Heart left ventricle (tissue), 13 donors: Measurements from ENCODE around the gene MALRD1.

ENCODE experiments used
- POLR2A ChIP-seq, 2 donors: fragments of 450-650 bp; IDR thresholded peaks; one replicate each; pipeline ENCODE4 v1.6.1; 2017; ENCODE audit warnings: antibody characterized with exemption in 2 of 2, mild to moderate bottlenecking in 2 of 2, moderate library complexity in 2 of 2
- TF ChIP-seq, protein P1 (sequence below), 12 donors: fragments of 200-600 bp; sonication (generic) in 4 of 12; IDR thresholded peaks; one replicate each; pipeline versions ENCODE4 v1.5.0 to v1.8.0; 2018 to 2022; ENCODE audit warnings: antibody characterized with exemption in 12 of 12, mild to moderate bottlenecking in 5 of 12
- donor health status: ischemic (EF 13 %, LVEDD 7.1; RV severe dilation, severe dysfunction).
- donor health status: DM: no; HTN: yes; CAD: no.
- donor health status: DM: no; HTN: no; CAD: no.
- donor health status: ischemic (EF 25% LVEDD 6.9; RV normal size, moderate dysfunction).
- donor health status: ischemic (EF 25% LVEDD 5.7; RV mildly dilated, moderate dysfunction).
- donor health status: ischemic (EF 35%, LVEDD 5.7; RV mildly dilated, moderate dysfunction).
- donor health status: nonischemic (EF 11% LVEDD 7.7; RV severe dilation, severe dysfunction).
- donor health status: DM: yes; HTN: yes; CAD: no.
- donor health status: PGD.
- donor health status: ischemic (EF 29% LVEDD 5.4; RV normal size, mild dysfunction).
- donor health status: nonischemic (EF 23%, LVEDD 6.1; RV moderate dilation, normal function).

DNA sequence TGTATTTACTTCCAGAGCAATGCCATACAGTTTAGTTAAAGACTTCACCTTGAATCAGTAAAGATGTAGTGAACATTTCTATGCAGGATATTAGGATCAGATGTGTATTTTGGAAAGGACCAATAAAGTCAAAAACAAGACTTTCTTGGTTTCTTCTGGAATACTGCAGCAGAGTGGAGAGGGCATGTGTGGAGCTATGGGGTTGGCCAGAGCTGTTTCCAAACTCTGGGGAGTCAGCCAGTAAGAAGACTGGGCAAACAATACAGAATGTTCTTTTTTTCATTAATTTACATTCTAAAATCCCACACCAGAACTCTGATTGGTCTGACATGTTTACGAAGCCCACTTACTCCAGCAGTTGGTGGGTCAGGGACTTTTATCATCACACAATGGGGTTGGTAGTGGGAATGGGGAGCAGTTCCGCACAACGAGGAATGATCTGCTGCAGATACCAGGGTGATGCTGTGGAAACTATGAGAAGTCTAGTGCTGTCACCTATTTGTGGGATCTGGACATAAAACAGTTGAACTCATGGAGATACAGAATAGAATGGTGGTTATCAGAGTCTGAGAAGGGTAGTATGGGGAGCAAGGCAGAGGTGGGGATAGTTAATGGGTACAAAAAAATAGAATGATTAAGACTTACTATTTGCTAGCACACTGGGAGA, 267.7 kb downstream of the MALRD1 start:
- TF ChIP-seq, protein P1, sequence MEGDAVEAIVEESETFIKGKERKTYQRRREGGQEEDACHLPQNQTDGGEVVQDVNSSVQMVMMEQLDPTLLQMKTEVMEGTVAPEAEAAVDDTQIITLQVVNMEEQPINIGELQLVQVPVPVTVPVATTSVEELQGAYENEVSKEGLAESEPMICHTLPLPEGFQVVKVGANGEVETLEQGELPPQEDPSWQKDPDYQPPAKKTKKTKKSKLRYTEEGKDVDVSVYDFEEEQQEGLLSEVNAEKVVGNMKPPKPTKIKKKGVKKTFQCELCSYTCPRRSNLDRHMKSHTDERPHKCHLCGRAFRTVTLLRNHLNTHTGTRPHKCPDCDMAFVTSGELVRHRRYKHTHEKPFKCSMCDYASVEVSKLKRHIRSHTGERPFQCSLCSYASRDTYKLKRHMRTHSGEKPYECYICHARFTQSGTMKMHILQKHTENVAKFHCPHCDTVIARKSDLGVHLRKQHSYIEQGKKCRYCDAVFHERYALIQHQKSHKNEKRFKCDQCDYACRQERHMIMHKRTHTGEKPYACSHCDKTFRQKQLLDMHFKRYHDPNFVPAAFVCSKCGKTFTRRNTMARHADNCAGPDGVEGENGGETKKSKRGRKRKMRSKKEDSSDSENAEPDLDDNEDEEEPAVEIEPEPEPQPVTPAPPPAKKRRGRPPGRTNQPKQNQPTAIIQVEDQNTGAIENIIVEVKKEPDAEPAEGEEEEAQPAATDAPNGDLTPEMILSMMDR (IDR thresholded peaks at IDR 0.05), result no peak
- no peak for TF ChIP-seq POLR2A (IDR thresholded peaks at IDR 0.05)
